ENCODE measurements around the gene RAB3GAP1. TPM values are rescaled to one million over a fixed set of nuclear protein-coding genes. Genes with fewer than 3 reads are reported as not detected.

The RAB3GAP1 gene
- total RNA-seq, 3 donors from 2014 or later (not counting 1 experiment from before 2014, with no cell fraction given), result 9.6 to 12.6 (median 9.8) TPM

- H3K4me3 ChIP-seq (ENCODE audit: low read length), result no peak overlapping the region
- TF ChIP-seq, protein P1, sequence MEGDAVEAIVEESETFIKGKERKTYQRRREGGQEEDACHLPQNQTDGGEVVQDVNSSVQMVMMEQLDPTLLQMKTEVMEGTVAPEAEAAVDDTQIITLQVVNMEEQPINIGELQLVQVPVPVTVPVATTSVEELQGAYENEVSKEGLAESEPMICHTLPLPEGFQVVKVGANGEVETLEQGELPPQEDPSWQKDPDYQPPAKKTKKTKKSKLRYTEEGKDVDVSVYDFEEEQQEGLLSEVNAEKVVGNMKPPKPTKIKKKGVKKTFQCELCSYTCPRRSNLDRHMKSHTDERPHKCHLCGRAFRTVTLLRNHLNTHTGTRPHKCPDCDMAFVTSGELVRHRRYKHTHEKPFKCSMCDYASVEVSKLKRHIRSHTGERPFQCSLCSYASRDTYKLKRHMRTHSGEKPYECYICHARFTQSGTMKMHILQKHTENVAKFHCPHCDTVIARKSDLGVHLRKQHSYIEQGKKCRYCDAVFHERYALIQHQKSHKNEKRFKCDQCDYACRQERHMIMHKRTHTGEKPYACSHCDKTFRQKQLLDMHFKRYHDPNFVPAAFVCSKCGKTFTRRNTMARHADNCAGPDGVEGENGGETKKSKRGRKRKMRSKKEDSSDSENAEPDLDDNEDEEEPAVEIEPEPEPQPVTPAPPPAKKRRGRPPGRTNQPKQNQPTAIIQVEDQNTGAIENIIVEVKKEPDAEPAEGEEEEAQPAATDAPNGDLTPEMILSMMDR (IDR thresholded peaks at IDR 0.05), result no peak
- H3K27ac ChIP-seq (ENCODE audit: low read length), result no peak overlapping the region
- H3K36me3 Mint-ChIP-seq, result peaks cover 16% of the 10 kb centered on the region
- H3K4me1 ChIP-seq (ENCODE audit: control insufficient read depth, insufficient read depth, low read length), result no peaks in the 10 kb centered on the region
- H3K27me3 ChIP-seq (ENCODE audit: control insufficient read depth, insufficient read depth, low read length), result no peaks in the 10 kb centered on the region
- no peaks in the 10 kb centered on the region for H3K4me1 Mint-ChIP-seq
- H3K4me3 Mint-ChIP-seq, result no peak overlapping the region
- no peak overlapping the region for H3K27ac Mint-ChIP-seq
- peaks cover 3 to 22% of the 10 kb centered on the region in 2 donors for H3K27me3 Mint-ChIP-seq (ENCODE audit: low read depth in 2 of 2)
- no peaks in the 10 kb centered on the region for H3K9me3 ChIP-seq (ENCODE audit: control insufficient read depth, insufficient read depth, low read length)
- WGBS (ENCODE audit: insufficient coverage), result 100% methylated on average over 1 of the region's 1 CpG
- ATAC-seq (no peak), DNase-seq (no peak)
- peaks cover 2% of the 10 kb centered on the region for H3K36me3 ChIP-seq (ENCODE audit: control insufficient read depth, insufficient read depth, low read length)
- no peaks in the 10 kb centered on the region for H3K9me3 Mint-ChIP-seq
- intact Hi-C loops (cut with micrococcal nuclease), result no loop called here
Observed at GRCh38 chr2:135066710-135067109, 14.6 kb downstream of the RAB3GAP1 start.

- no peak for ATAC-seq
- Histone ChIP-seq H3K9me3 (ENCODE audit: control insufficient read depth, insufficient read depth, low read length) (peaks cover 4% of the 10 kb centered on the region), H3K4me1 (ENCODE audit: control insufficient read depth, insufficient read depth, low read length) (no peaks in the 10 kb centered on the region), H3K4me3 (ENCODE audit: low read length) (no peak overlapping the region), H3K36me3 (ENCODE audit: control insufficient read depth, insufficient read depth, low read length) (no peaks in the 10 kb centered on the region), H3K27me3 (ENCODE audit: control insufficient read depth, insufficient read depth, low read length) (no peaks in the 10 kb centered on the region), H3K27ac (ENCODE audit: low read length) (no peak overlapping the region)
- H3K4me1 Mint-ChIP-seq, result no peaks in the 10 kb centered on the region
- no peaks in the 10 kb centered on the region for H3K9me3 Mint-ChIP-seq
- no peak overlapping the region for H3K27ac Mint-ChIP-seq
- peaks cover 6 to 13% of the 10 kb centered on the region in 2 donors for H3K27me3 Mint-ChIP-seq (ENCODE audit: low read depth in 2 of 2)
- DNase-seq, result no peak
- intact Hi-C loops (cut with micrococcal nuclease), result no loop called here
- 92% methylated on average over 2 of the region's 3 CpGs for WGBS (ENCODE audit: insufficient coverage)
- TF ChIP-seq, protein P1 (IDR thresholded peaks at IDR 0.05), result no peak
- H3K4me3 Mint-ChIP-seq, result no peak overlapping the region
- H3K36me3 Mint-ChIP-seq, result no peaks in the 10 kb centered on the region
Observed at GRCh38 chr2:135072125-135072997, 20.3 kb downstream of the RAB3GAP1 start.

GRCh38 chr2:135074216-135074615 lies 22.1 kb downstream of the RAB3GAP1 start:
- 95% methylated on average over 3 of the region's 3 CpGs for WGBS (ENCODE audit: insufficient coverage)
- no peaks in the 10 kb centered on the region for H3K36me3 ChIP-seq (ENCODE audit: control insufficient read depth, insufficient read depth, low read length)
- Mint-ChIP-seq H3K4me1 (no peaks in the 10 kb centered on the region), H3K27ac (no peak overlapping the region), H3K27me3 (ENCODE audit: low read depth in 2 of 2) (peaks cover 6 to 13% of the 10 kb centered on the region in 2 donors), H3K4me3 (no peak overlapping the region), H3K36me3 (no peaks in the 10 kb centered on the region), H3K9me3 (no peaks in the 10 kb centered on the region)
- H3K4me3 ChIP-seq (ENCODE audit: low read length), result no peak overlapping the region
- ATAC-seq (no peak), DNase-seq (no peak)
- H3K27ac ChIP-seq (ENCODE audit: low read length), result no peak overlapping the region
- intact Hi-C loops (cut with micrococcal nuclease), result no loop called here
- H3K9me3 ChIP-seq (ENCODE audit: control insufficient read depth, insufficient read depth, low read length), result peaks cover 4% of the 10 kb centered on the region
- TF ChIP-seq, protein P1 (IDR thresholded peaks at IDR 0.05), result no peak
- no peaks in the 10 kb centered on the region for H3K27me3 ChIP-seq (ENCODE audit: control insufficient read depth, insufficient read depth, low read length)
- no peaks in the 10 kb centered on the region for H3K4me1 ChIP-seq (ENCODE audit: control insufficient read depth, insufficient read depth, low read length)

All from natural killer cell (primary cell).